Measurements from ENCODE around the gene NDUFA11.
A peak's percentile ranks its signal among the peaks of the same experiment; 100 is the strongest.

The NDUFA11 gene

DNA sequence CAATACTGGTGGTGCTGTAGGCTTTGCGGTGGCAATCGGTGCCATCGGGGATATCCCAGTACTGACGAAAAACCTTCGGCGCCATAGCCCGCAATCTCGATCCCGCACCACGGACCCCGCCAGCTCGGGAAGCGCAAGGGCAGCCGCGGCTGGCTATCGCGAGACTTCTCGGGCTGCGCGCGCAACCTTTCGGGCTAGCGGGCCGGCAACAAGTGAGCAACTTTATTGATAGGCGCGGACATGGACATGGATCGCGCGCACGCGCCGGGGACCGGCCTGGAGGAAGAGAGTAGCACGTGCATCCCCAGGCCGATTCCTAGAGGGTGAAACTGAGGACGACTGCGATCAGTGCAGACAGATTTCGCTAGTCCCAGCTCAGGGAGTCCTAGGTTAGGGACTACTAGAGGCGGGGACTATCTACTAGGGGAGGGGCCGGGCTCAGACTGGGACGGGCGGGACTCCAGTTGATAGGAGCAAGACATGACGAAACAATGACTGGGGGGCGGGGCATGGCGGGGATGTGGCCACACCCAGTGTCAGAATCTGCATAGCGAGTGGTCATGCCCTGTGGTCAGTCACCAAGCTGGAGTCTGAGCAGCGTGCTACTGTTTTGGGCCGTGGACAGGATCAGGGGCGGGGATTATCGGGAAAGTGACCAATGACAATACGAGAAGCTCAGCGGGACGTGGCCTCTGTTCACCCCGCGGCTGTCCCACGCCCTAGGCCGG lies at the start of gene NDUFA11:
NDUFA11 (minus strand) TSS at position 167 of the 728 bp plus-strand sequence; CDS start at position 85, 82 bp downstream.
- DNase-seq (ENCODE audit: low spot score), result peak; percentile 96

DNA sequence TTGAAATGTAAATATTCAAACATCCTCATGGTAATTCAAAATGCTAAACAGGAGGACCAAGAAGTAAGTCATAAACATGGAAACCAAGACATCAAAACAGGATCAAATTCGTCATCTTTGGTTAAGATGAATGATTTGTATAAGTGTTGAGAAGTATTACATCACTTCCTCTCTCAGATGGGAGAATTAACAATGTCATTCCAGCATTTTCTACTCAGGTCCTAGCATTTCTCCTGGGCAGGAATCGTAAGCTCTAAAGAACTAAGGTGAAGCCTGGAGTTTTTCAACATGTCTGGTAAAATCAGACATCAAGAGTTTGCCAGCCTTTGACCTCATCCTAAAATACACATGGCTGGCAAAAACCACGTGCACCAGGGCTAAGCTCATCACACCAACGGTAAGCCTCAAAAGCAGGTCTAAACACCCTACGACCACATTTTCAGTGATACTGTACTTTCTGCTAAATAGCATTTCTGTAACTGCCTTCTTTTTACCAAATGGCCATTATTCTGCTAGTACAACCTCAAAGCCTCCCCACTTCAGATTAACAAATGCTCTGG lies 49.5 kb upstream of the NDUFA11 start:
- peak; percentile 12 for DNase-seq (ENCODE audit: low spot score)

DNA sequence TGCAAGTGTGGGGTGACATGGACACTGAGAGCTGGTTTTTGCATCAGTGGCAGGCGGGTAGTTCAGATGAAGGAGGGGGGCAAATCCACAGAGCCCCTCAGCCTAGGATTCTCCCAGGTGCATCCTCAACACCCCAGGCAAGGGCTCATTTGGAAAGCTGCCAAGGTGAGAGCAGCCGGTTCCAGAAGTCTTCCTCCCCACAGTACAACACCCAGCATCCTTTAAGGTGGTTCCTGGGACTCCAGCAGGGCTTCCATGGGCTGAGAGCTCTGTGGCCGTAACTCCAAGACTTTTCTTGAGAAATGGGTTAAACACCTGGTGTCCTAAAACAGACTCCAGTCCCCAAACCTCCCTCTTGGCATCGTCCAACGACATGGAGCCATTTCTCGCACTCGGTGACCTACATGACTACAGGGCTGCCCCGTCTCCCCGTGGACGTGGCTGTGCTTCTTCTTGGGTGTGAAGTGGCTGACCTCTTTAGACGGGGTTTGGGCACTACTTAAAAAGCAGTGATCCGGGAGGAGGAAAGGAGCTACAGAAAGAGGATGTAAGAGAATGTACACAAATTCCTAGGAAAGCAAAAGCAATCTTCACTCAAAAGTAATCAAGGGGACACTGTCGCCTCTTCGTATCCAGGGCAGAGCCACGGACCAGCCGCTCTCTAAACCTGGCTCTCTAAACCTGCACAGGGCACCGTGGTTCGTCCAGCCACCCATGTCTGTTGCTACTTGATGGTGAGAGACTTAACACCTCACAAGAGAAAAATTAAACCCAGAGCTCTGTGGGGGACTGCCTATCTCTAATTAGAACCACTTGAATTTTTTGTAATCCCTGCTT lies 48.8 kb upstream of the NDUFA11 start:
- DNase-seq (ENCODE audit: low spot score), result no peak

DNA sequence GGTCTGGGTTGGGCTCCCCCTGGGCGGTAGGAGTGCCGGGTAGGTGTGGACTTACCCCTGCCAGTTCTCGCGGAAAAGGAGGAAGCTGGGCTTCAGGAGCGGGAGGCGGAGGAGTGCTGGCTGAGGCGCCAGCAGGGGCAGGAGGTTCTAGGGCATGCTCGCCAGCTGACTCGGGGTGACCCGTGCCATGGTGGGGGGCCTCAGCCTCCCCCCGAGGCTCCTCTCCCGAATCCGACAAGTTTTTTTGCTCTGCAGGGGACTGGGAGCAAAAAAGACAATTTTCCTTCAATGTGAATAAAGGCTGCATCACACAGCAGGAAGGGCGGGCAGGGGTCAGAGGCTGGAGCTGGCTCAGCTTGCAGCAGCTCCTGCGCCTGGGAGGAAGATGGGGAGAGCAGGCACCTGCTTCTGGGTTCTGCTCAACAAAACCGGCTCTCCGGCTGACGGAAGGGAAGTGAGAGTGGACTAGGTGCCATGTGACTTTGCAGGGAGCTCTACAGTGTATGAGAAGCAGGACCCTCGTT lies 47.8 kb upstream of the NDUFA11 start:
- no peak for DNase-seq (ENCODE audit: low spot score)

DNA sequence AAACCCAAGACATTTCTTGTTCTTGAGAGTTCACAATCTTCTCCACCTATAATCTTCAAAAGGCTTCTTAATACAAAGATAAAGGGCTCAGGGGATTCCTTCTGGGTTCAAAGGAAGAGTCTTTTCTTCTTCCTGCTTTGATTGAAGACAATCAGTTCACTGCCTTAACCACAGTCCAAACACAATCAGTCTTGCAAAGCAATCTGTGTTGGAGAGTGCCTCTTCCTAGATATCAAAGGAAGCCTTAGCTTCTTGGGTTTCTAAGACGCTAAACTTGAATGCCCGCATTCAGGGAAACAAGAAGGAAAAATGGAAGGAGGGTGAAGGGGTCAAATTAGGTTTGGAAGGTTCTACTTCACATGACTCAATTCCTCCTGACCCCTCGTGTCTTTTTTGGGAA lies 47.2 kb upstream of the NDUFA11 start:
- no peak for DNase-seq (ENCODE audit: low spot score)

DNA sequence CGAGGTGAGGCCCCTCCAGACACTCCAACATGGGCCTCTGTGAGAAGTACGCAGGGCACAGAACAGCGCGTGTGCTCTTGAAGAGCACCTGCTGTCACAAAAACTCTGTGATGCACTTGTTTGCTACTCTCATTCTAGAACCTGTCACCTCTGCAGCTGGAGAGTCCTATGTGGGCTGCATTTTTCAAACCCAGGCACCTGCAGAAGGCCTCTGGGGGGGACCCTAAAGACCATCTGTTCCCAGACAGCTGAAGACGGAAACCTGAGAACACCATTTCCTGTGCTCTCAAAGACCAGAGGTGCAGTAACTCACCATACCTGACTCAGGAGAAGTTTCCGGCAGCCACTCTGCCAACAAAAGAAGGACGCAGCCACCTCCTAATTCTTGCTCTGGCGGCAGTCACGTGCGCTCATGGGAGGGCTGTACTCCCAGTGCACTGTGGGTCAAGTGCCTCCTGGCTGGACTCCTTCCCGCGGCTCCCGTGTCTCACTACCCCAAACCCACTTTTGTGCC lies 46.3 kb upstream of the NDUFA11 start:
- DNase-seq (ENCODE audit: low spot score), result peak; percentile 56

DNA sequence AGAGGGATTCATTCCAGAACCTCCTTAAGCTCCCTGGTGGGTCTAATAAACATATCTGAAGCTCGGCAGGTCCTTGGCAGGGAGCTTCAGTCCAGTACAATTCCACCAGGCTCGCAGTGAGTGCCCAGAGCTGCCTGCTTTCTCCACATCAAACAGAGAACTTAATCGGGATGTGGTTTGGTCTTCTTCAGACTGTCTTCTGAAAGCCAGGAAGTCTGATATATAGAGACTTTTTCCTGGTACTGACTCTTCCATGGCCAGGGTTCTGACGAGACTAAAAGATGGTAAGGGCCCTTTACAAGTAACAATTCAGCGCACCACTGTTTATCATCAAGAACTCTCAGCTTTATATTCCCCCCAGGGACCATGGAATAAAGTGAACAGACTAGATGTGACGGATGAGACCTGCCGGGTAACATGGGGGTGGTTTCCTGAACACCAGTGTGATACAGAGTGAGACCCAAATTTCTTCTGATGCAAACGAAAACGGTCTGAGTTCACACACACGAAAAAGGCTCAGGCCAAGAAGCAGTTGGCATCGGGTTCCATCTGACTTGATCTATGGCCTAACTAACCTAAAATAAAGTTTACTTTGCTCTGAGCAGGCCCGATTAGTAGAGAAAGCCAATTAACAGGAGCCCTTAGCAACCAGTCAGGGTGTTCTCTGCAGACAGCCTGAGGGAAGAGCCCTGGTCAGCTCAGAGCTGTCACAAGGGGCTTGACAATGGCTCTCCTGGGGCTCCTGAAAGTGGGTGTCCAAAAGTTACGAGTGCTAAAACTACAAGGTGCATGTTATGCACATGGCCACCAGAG lies 45.4 kb upstream of the NDUFA11 start:
- peak; percentile 32 for DNase-seq (ENCODE audit: low spot score)

DNA sequence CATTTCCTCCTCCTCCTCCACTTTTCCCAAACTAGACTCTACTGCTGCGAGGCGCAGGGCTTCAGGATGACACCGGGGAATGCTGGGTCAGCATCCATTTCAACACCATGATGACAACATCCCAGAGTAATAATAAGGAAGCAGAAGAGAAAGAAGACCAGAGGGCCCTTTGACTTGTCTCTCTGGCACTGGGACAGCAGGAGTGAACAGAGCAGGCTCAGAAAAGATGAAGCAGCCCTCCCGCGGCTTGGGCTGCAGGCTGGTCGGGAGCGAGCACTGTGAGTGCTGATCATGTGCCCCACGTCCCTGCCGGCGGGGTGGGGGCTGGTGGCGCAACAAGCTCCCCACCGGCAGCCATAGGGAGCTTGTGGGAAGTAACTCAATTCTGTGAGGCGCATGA lies 43.8 kb upstream of the NDUFA11 start:
- DNase-seq (ENCODE audit: low spot score), result no peak

DNA sequence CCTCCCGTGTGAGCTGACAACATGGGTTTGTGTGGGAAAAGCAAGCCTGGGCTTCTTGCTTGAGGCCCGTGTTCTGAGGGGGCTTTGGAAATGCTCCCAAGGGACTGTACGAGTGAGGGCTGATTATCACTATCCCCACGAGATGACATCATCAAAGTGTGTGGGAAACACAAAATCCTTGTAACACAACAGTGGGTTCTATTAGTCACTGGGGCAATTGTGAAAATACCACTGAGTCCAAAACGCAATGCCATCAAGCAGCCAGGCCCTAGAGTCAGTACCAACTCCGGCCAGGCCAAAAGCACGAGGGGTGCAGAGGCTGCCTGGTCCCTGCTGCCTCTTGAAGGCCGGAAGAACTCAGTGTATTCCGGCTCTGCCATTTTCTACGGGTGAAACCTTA lies 40.0 kb upstream of the NDUFA11 start:
- DNase-seq (ENCODE audit: low spot score), result no peak

DNA sequence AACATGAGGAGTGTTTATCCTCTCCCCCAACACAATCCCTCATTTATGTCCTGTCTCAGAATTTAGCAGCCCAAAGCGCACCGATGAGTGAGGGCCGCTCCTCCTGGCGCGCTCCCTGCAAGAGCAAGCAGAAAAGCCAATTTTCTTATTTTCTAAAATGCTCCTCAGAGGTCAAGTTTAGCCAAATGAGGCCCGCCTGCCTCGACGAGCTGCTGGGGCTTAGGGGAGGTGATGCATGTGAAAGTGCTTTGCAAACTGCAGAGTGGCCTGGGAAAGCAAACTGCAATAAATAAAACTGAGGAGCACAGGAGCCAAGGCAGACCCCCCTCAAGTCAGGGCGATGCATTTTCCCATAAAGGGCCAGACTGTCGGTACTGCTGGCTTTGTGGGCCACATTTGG lies 39.5 kb upstream of the NDUFA11 start:
- DNase-seq (ENCODE audit: low spot score), result no peak

DNA sequence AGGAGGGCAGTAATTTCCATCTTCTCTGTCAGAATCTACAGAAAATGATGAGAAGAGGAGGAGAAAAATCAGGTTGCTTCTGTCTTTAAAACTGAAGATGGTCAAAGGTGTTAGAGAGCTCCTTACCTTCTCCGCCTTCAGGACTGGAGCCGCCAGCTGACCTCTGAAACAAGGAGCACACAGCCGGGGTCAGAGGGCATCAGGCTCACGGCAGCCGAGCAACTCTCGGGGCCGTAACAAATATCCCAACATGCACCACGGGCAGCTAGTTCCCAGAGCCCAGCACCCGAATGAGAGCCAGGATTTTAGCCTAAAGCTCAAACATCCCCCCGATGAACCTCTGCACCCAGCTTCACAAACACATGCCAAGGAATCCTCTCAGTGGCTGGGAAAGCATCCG lies 38.1 kb upstream of the NDUFA11 start:
- DNase-seq (ENCODE audit: low spot score), result no peak

DNA sequence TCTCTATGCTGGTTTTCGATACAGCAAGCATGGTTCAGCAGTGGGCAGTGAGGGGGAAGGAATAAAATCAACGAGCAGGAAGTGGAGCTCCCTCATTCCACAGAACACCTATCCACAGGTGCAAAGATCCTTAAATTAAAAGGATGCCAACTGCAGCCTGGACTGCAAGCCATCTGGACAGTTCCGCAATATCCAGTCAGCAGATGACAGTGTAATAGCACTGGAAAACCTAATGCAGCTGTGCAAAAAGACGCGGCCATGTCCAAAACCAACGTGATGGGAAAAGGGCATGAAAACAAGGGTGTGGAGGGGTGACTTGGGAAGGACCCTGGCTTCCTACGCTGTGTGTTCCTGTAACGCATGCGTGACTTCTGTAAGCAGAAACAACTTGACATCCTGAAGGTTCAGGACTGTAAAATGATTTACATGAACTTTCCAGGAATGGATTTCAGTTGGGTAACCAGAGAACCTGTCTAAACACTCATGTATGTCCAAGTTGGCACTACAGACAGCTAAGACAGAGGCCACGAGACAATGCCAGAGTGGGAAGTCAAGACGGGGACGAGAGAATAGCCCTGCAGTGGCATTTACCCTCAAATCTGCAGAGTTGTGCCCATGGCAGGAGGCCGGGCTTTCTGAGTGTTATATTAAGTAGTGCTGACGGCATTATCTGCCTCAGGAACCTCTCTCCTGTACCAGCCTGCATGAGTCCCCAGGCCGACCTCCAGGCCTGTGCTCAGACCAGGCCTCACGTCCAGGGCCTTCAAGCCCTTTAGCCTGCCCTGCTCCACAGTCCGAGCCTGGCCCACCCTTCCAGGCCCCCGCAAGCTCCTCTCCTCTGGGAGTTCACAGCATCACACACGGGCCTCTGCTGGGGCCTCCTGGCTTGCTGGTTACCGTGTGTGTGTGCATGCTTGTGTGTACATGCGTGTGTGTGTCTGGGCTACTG lies 36.9 kb upstream of the NDUFA11 start:
- DNase-seq (ENCODE audit: low spot score), result no peak

DNA sequence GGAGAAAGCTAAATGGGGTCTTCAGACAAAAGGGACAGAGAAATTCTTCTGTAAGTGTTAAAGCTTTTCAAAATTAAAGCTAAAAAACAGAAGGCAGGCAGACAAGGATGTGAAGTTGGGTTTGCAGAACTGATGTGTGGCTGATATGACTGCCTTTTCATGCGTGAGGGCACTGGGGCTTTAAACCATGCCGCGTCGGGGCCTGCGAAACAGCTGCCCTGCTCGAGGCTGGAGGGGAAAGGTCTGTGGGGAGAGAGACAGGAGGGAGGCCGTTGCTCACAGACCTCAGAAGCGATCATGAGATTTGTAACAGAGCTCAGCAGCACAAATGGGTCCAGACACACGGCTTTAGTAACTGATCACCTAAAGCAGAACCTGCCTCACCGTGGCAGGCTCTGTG lies 34.0 kb upstream of the NDUFA11 start:
- no peak for DNase-seq (ENCODE audit: low spot score)

DNA sequence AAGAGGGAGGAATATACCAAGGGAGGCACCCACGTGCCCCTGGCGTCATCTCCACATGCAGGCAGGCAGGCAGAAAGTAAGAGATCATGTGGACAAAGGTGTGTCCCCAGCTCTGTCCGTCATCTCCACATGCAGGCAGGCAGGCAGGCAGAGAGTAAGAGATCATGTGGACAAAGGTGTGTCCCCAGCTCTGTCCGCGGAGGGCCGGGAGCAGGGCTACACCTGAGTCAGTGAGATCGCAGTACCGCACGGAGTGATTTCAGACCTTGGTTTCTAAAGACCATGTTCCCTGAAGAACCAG lies 32.7 kb upstream of the NDUFA11 start:
- no peak for DNase-seq (ENCODE audit: low spot score)

DNA sequence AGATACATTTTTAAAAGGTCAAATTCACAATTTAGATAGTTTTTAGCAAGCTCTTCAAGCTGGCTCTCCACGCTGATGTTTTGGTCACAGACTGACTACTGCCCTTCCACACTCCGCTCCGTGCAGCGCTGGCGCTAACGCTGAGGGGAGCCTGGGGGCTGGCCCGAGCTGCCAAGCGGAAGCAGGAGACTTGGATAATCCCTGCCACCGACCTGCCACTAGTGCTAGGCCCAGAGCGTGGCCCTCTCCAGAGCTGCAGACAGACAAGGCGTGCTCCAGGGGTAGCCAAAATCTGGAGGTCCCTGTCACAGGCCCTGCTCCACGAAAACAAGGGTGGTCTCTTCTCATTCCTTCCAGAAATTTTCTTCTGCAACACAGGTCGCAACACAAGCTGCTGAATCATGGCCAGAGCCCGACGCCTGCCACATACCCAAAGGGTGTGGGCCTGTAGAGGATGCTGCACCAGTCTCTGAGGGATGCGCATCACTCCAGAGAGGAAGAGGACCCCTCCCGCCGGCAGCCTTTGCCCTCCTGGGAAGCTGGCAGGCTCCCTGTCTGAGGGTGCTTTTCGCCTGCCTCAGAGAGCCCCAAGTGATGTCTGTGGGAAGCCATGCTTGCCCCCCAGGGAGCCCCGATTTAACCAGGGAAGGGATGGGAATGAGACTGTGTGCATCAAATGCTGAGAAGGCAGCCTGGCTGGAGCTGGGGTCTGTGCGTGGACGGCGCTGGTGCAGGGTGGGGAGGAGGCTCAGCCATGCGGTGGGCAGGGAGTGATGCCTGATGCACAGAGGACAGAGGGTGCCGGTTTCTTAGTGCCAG lies 32.1 kb upstream of the NDUFA11 start:
- no peak for DNase-seq (ENCODE audit: low spot score)

DNA sequence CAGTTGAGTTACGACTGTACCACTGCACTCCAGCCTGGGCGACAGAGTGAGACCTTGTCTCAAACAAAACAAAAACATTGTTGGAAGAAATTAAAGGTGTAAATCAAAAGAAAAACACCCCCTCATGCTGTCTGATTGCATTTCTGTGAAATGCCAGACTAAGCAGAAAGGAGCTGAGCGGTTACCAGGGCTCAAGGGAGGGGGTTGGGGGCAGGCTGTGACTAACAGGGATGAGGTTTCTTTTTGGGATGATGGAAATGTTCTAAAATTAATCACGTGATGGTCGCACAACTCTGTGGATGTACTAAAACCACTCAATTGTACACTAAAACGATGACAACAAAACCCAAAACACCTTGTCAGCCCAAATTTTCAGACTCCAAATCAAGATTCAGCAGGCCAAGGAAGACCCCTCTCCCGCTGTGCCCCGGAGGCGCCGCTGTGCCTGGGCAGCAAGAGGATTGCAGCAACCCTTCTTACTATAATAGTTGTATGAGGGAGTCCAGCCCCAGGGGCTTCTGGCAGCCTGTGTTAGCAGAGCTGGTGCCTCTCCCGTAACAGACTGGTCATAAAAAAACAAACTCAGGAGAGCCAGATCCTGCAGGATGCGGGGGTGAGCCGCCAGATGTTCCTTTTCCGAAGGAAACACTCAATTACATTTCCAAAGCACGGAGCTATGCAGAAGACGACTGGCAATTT lies 31.3 kb upstream of the NDUFA11 start:
- no peak for DNase-seq (ENCODE audit: low spot score)

DNA sequence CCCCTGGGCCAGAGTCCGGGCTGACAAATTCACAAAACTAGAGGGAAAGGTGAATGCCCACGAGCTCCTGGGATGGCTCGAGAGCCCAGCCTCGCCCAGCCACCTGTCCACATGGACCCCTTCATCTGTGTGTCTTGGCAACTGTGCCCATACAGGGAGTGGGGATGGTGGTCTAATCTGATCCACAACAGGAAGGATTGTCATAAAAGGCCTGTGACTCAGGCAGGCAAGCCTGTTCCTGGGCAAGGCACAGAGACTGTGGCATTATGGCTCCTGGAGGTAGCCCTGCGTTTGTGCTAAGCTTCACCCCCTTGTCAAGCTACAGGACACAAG lies 30.4 kb upstream of the NDUFA11 start:
- no peak for DNase-seq (ENCODE audit: low spot score)

DNA sequence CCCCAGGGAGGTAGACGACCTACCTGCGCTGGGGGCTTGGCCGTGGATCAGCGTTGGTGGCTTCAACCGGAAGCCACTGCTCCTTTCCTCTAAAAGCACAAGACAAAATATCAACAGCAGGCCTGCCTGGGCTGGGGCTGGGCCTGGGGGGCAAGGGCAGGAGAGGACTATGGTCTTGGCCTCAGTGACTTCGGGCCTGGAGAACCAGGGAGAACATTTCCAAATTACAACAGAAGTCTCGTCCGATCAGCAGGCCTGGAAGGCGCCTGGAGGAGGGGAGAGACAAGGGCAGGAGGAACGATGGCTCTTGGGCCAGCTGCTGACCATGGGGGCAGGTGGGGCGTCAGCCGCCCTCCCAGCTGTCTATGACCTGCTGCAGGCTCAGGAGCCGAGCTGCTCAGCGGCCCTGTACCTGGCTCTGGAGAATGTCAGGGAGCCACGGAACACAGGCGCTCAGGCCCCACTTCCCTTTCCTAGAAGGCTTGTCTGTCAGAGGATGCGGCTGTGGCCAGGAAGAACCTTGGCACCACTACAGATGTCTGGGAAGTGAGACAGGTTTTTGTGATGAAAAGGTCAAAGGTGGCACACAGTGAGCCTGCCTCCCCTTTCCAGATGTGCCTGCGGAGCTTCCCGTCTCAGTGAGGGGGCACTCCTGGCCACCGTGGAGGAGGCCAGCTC lies 29.9 kb upstream of the NDUFA11 start:
- no peak for DNase-seq (ENCODE audit: low spot score)

All from CD4-positive, alpha-beta T cell treated with Interleukin-2 at 100 ng/mL for 4 hours (primary cell).